CD14-positive monocyte (primary cell): ENCODE measurements around the gene HIBCH. TPM values are rescaled to one million over a fixed set of nuclear protein-coding genes. Genes with fewer than 3 reads are reported as not detected.

Experiments
- DNase-seq, 3 donors: peaks; one replicate each; pipeline ENCODE4 v3.0.0-alpha.2; 2011 to 2022
- H2AFZ ChIP-seq: 2 replicates; pipeline ENCODE4 v1.6.0; 2012; ENCODE audit warnings: mild to moderate bottlenecking, low read depth, low read length, inconsistent platforms; ENCODE audit not compliant: insufficient read depth, poor library complexity, severe bottlenecking
- H3K27ac ChIP-seq, 2 donors: 1 replicate in 1 of 2; 2 replicates in 1 of 2; pipeline ENCODE4 v1.5.1; 2012 to 2013; ENCODE audit warnings: low read length in 2 of 2, control low read depth in 1 of 2, inconsistent platforms in 1 of 2, low read depth in 1 of 2, mild to moderate bottlenecking in 1 of 2
- H3K27me3 ChIP-seq, 2 donors: one replicate each; pipeline versions ENCODE4 v1.6.0 to v1.6.1; 2011 to 2013; ENCODE audit warnings: low read length in 2 of 2; ENCODE audit not compliant: control insufficient read depth in 2 of 2, insufficient read depth in 2 of 2
- H3K36me3 ChIP-seq, 2 donors: replicated peaks in 1 of 2; 1 replicate in 1 of 2; 2 replicates in 1 of 2; pipeline versions ENCODE4 v1.5.1 to v1.6.1; 2012 to 2013; ENCODE audit warnings: low read length in 2 of 2, control low read depth in 1 of 2, inconsistent platforms in 1 of 2, mild to moderate bottlenecking in 1 of 2; ENCODE audit not compliant: insufficient read depth in 2 of 2, control insufficient read depth in 1 of 2
- H3K4me1 ChIP-seq, 2 donors: 1 replicate in 1 of 2; 2 replicates in 1 of 2; pipeline versions ENCODE4 v1.5.1 to v1.6.1; 2012 to 2013; ENCODE audit warnings: low read length in 2 of 2, control low read depth in 1 of 2, inconsistent platforms in 1 of 2, mild to moderate bottlenecking in 1 of 2, moderate library complexity in 1 of 2; ENCODE audit not compliant: insufficient read depth in 2 of 2, control insufficient read depth in 1 of 2
- H3K4me2 ChIP-seq: replicated peaks from 2 replicates; pipeline ENCODE3; 2012; ENCODE audit warnings: low read length, moderate library complexity, mild to moderate bottlenecking; ENCODE audit not compliant: poor library complexity, severe bottlenecking; ENCODE audit errors: extremely low read depth
- H3K4me3 ChIP-seq, 3 experiments: fragments of 200-600 bp in 1 of 3; sonication (generic) in 1 of 3; replicated peaks in 1 of 3; 1 replicate in 2 of 3; 2 replicates in 1 of 3; pipeline ENCODE4 v1.5.1; 2011 to 2013; ENCODE audit warnings: low read length in 3 of 3, mild to moderate bottlenecking in 3 of 3, control low read depth in 2 of 3, low read depth in 2 of 3, inconsistent platforms in 1 of 3, moderate library complexity in 1 of 3
- H3K79me2 ChIP-seq: 2 replicates; pipeline ENCODE4 v1.6.0; 2012; ENCODE audit warnings: mild to moderate bottlenecking, control low read depth, inconsistent platforms, low read length, moderate library complexity; ENCODE audit not compliant: insufficient read depth
- H3K9ac ChIP-seq: 2 replicates; pipeline ENCODE4 v1.6.0; 2017; ENCODE audit warnings: low read length, mild to moderate bottlenecking; ENCODE audit not compliant: insufficient read depth, poor library complexity, severe bottlenecking
- H3K9me3 ChIP-seq, 2 donors: replicated peaks in 1 of 2; 1 replicate in 1 of 2; 2 replicates in 1 of 2; pipeline versions ENCODE4 v1.5.1 to v1.6.1; 2012 to 2013; ENCODE audit warnings: low read length in 2 of 2, control low read depth in 1 of 2; ENCODE audit not compliant: control insufficient read depth in 1 of 2, insufficient read depth in 1 of 2
- H4K20me1 ChIP-seq: 2 replicates; pipeline ENCODE4 v1.6.0; 2012; ENCODE audit warnings: mild to moderate bottlenecking, low read length, control low read depth, moderate library complexity; ENCODE audit not compliant: insufficient read depth
- H3K27ac Mint-ChIP-seq, 7 donors: one replicate each; pipeline ENCODE4 v1.8.0; 2020; ENCODE audit warnings: mild to moderate bottlenecking in 7 of 7, mixed read lengths in 7 of 7, moderate library complexity in 6 of 7, inconsistent platforms in 2 of 7
- H3K27me3 Mint-ChIP-seq, 3 donors: one replicate each; pipeline ENCODE4 v1.8.0; 2021 to 2022; ENCODE audit warnings: low read depth in 3 of 3, mild to moderate bottlenecking in 3 of 3, mixed read lengths in 3 of 3, moderate library complexity in 3 of 3, inconsistent platforms in 1 of 3
- H3K36me3 Mint-ChIP-seq, 2 donors: one replicate each; pipeline ENCODE4 v1.8.0; 2020; ENCODE audit warnings: mixed read lengths in 2 of 2, inconsistent platforms in 1 of 2, mild to moderate bottlenecking in 1 of 2
- H3K4me1 Mint-ChIP-seq: one replicate; pipeline ENCODE4 v1.8.0; 2020; ENCODE audit warnings: mild to moderate bottlenecking, mixed read lengths
- H3K4me3 Mint-ChIP-seq, 2 donors: one replicate each; pipeline ENCODE4 v1.8.0; 2020; ENCODE audit warnings: mild to moderate bottlenecking in 2 of 2, mixed read lengths in 2 of 2, moderate library complexity in 1 of 2
- H3K9me3 Mint-ChIP-seq, 7 donors: one replicate each; pipeline ENCODE4 v1.8.0; 2020 to 2022; ENCODE audit warnings: mixed read lengths in 7 of 7, mild to moderate bottlenecking in 6 of 7, moderate library complexity in 6 of 7, inconsistent platforms in 2 of 7
- WGBS: methylation state at CpG from one replicate; pipeline ENCODE4 v1.1.5; 2013; ENCODE audit warnings: missing lambda C conversion rate; ENCODE audit not compliant: insufficient coverage; 5-methylcytosine and 5-hydroxymethylcytosine counted together
- intact Hi-C, 2 donors: fragments of 100-400 bp; cut with micrococcal nuclease; formaldehyde crosslinking; loops; one replicate each; pipeline versions ENCODE4 v1.15.0 to v1.15.1; 2023
- polyA plus RNA-seq, 3 donors: library from polyadenylated mRNA; depleted of rRNA in 1 of 3; unstranded in 2 of 3; stranded (reverse) in 1 of 3; fragments of 300-500 nt in 2 of 3; fragments of >200 nt in 1 of 3; fragmentation: Illumina TruSeq in 2 of 3; gene quantifications; 1 replicate in 2 of 3; 2 replicates in 1 of 3; pipeline ENCODE4 v1.2.3, GENCODE V29; 2012 to 2021
- TF ChIP-seq, protein P1 (sequence below): fragments of 200-600 bp; IDR thresholded peaks from one replicate; pipeline ENCODE4 v1.8.0; 2022; ENCODE audit warnings: antibody characterized with exemption, mild to moderate bottlenecking

HIBCH gene
- polyA plus RNA-seq, 3 donors = 3.3 to 8.2 (median 7.3) TPM

- no peak overlapping the region for H2AFZ ChIP-seq
Observed at GRCh38 chr2:190170673-190171072, 149.0 kb downstream of the HIBCH start.

DNA sequence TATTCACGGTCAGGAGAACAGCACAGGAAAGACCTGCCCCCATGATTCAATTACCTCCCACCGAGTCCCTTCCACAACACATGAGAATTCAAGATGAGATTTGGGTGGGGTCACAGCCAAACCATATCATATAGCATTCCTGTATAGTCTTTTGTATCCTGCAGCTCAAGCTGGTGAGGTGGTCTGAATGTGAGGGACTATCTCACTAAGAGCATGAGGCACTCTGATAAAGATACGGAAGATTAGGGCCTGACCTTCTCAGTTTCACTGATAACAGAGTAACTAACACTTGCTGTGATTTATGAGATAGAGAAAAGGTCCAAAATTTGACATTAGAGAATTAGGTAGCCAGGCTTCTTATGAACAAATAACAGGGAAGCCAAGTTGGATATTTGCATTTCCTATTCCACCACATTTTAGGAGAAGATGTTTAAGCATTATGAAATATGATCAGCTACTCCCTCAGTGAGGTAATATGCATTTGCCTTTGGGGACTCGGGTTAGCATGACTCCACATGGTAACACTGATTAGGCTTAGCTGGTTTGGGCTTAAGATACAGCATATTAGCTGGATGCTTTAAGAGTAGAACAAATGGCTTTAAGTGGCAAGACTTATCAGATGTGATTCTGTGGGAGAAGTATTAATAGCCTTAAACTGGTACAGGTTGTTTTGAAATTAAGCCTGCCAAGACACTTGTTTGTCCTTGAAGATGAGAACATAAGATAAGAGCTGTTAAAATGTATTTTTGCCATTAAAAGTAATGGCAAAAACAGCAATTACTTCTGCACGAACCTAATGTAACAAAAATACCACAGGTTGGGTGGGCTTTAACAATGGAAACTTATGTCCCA lies 150.2 kb downstream of the HIBCH start:
- WGBS = 100% methylated on average over 3 of the region's 5 CpGs
- Mint-ChIP-seq H3K27ac (no peak overlapping the region), H3K9me3 (peaks cover 6 to 26% (median 12%) of the 10 kb centered on the region in 7 donors), H3K36me3 (no peaks in the 10 kb centered on the region), H3K4me3 (no peak overlapping the region), H3K4me1 (no peaks in the 10 kb centered on the region), H3K27me3 (no peaks in the 10 kb centered on the region)
- no peaks in the 10 kb centered on the region for H3K4me1 ChIP-seq
- H3K27ac ChIP-seq = no peak overlapping the region
- no peaks in the 10 kb centered on the region for H3K36me3 ChIP-seq
- H4K20me1 ChIP-seq = no peaks in the 10 kb centered on the region
- H3K9me3 ChIP-seq = peaks cover 0 to 10% of the 10 kb centered on the region in 2 donors
- no peak overlapping the region for H3K4me2 ChIP-seq
- H3K9ac ChIP-seq = no peak overlapping the region
- H2AFZ ChIP-seq = no peak overlapping the region
- H3K79me2 ChIP-seq = no peaks in the 10 kb centered on the region
- no peak overlapping the region for H3K4me3 ChIP-seq
- TF ChIP-seq, protein P1, sequence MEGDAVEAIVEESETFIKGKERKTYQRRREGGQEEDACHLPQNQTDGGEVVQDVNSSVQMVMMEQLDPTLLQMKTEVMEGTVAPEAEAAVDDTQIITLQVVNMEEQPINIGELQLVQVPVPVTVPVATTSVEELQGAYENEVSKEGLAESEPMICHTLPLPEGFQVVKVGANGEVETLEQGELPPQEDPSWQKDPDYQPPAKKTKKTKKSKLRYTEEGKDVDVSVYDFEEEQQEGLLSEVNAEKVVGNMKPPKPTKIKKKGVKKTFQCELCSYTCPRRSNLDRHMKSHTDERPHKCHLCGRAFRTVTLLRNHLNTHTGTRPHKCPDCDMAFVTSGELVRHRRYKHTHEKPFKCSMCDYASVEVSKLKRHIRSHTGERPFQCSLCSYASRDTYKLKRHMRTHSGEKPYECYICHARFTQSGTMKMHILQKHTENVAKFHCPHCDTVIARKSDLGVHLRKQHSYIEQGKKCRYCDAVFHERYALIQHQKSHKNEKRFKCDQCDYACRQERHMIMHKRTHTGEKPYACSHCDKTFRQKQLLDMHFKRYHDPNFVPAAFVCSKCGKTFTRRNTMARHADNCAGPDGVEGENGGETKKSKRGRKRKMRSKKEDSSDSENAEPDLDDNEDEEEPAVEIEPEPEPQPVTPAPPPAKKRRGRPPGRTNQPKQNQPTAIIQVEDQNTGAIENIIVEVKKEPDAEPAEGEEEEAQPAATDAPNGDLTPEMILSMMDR = no peak
- intact Hi-C loops = no loop called here
- DNase-seq = no peak
- no peaks in the 10 kb centered on the region for H3K27me3 ChIP-seq

More at GRCh38 chr2:190170673-190171072, 149.0 kb downstream of the HIBCH start:
- WGBS = no CpG with 5 or more reads among the region's 2 CpGs
- Histone ChIP-seq H3K4me3 (no peak overlapping the region), H3K9me3 (peaks cover 0 to 10% of the 10 kb centered on the region in 2 donors), H3K79me2 (no peaks in the 10 kb centered on the region), H3K27me3 (no peaks in the 10 kb centered on the region), H3K4me1 (no peaks in the 10 kb centered on the region), H4K20me1 (no peaks in the 10 kb centered on the region), H3K27ac (no peak overlapping the region), H3K9ac (no peak overlapping the region), H3K4me2 (no peak overlapping the region), H3K36me3 (no peaks in the 10 kb centered on the region)
- TF ChIP-seq, protein P1 = no peak
- Mint-ChIP-seq H3K4me1 (no peaks in the 10 kb centered on the region), H3K9me3 (peaks cover 5 to 21% (median 7%) of the 10 kb centered on the region in 7 donors), H3K36me3 (no peaks in the 10 kb centered on the region), H3K27ac (no peak overlapping the region), H3K27me3 (no peaks in the 10 kb centered on the region), H3K4me3 (no peak overlapping the region)
- DNase-seq = no peak
- intact Hi-C loops = no loop called here
